ENCODE measurements around the gene CNN3.

DNA sequence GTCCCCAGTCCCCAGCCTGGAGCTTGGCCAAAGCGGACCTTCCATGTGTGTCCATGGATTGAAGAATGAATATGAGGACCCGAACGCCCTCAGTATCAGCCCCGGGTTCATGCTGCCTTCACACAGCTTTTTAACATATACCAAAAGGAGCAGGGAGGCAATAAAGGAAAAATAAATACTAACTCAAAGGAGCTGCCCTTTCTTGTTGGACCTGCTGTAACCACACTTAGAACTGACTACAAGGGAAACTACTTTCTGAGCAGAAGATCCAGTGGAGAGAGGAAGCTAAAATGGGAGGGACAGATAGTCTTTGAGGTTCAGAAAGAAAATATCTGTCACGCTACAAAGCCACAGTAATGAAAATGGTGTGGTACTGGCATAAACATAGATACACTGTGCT is 48.6 kb downstream of the CNN3 start:
- TF ChIP-seq POLR2A (IDR thresholded peaks at IDR 0.05): no peak
- TF ChIP-seq, protein P1, sequence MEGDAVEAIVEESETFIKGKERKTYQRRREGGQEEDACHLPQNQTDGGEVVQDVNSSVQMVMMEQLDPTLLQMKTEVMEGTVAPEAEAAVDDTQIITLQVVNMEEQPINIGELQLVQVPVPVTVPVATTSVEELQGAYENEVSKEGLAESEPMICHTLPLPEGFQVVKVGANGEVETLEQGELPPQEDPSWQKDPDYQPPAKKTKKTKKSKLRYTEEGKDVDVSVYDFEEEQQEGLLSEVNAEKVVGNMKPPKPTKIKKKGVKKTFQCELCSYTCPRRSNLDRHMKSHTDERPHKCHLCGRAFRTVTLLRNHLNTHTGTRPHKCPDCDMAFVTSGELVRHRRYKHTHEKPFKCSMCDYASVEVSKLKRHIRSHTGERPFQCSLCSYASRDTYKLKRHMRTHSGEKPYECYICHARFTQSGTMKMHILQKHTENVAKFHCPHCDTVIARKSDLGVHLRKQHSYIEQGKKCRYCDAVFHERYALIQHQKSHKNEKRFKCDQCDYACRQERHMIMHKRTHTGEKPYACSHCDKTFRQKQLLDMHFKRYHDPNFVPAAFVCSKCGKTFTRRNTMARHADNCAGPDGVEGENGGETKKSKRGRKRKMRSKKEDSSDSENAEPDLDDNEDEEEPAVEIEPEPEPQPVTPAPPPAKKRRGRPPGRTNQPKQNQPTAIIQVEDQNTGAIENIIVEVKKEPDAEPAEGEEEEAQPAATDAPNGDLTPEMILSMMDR (IDR thresholded peaks at IDR 0.05): no peak

Measured in uterus (tissue), 2 donors.